ENCODE measurements around the gene CNNM3. TPM values are rescaled to one million over a fixed set of nuclear protein-coding genes. Genes with fewer than 3 reads are reported as not detected.
A peak's percentile ranks its signal among the peaks of the same experiment; 100 is the strongest.

The CNNM3 gene
- total RNA-seq, 4 donors from 2014 or later: 21.8 to 27.8 (median 22.9) TPM

- 89 to 91% methylated on average over 5 of the region's 5 CpGs for WGBS, 2 donors
These were observed 5.3 kb upstream of the CNNM3 start for GRCh38 chr2:96810783-96811192.

GRCh38 chr2:96811917-96812316, 4.2 kb upstream of the CNNM3 start:
- TF ChIP-seq POLR2A (IDR thresholded peaks at IDR 0.05): no peak
- no peak for TF ChIP-seq CTCF (IDR thresholded peaks at IDR 0.05)
- no peak for TF ChIP-seq EP300 (IDR thresholded peaks at IDR 0.05)
- peak in 1 of 2 donors; percentile 29 for DNase-seq (ENCODE audit: low spot score in 2 of 2)
- no peaks in the 10 kb centered on the region for H3K9me3 ChIP-seq
- H3K36me3 ChIP-seq: peaks cover 0 to 27% (median 0%) of the 10 kb centered on the region in 3 donors
- no peaks in the 10 kb centered on the region for H3K27me3 ChIP-seq
- H3K4me3 ChIP-seq: no peak overlapping the region
- H3K27ac ChIP-seq: no peak overlapping the region
- peaks cover 0 to 19% (median 5%) of the 10 kb centered on the region in 4 donors for H3K4me1 ChIP-seq
- WGBS, 2 donors: 24 to 32% methylated on average over 3 of the region's 3 CpGs

More at GRCh38 chr2:96810783-96811192, 5.3 kb upstream of the CNNM3 start:
- Histone ChIP-seq H3K4me1 (peaks cover 0 to 26% (median 8%) of the 10 kb centered on the region in 4 donors), H3K27ac (peak overlapping the region in 1 of 4 donors; percentile 4), H3K4me3 (no peak overlapping the region), H3K27me3 (no peaks in the 10 kb centered on the region), H3K36me3 (peaks cover 0 to 27% (median 0%) of the 10 kb centered on the region in 3 donors), H3K9me3 (no peaks in the 10 kb centered on the region)
- TF ChIP-seq EP300 (IDR thresholded peaks at IDR 0.05): no peak
- TF ChIP-seq POLR2A (IDR thresholded peaks at IDR 0.05): no peak
- no peak for TF ChIP-seq CTCF (IDR thresholded peaks at IDR 0.05)
- no peak for DNase-seq (ENCODE audit: low spot score in 2 of 2)

GRCh38 chr2:96813656-96814055, 2.4 kb upstream of the CNNM3 start:
- 91 to 92% methylated on average over 4 of the region's 4 CpGs for WGBS, 2 donors
- TF ChIP-seq CTCF (IDR thresholded peaks at IDR 0.05) (no peak), POLR2A (IDR thresholded peaks at IDR 0.05) (no peak), EP300 (IDR thresholded peaks at IDR 0.05) (no peak)
- no peak for DNase-seq (ENCODE audit: low spot score in 2 of 2)

GRCh38 chr2:96815326-96816126, 542 bp upstream of the CNNM3 start:
- Histone ChIP-seq H3K4me1 (peaks cover 0 to 49% (median 38%) of the 10 kb centered on the region in 4 donors), H3K4me3 (peak overlapping the region; percentile 57 to 89 (median 70)), H3K9me3 (no peaks in the 10 kb centered on the region), H3K27ac (peak overlapping the region; percentile 88 to 96 (median 94)), H3K36me3 (peaks cover 0 to 14% (median 0%) of the 10 kb centered on the region in 3 donors), H3K27me3 (no peaks in the 10 kb centered on the region)
- WGBS, 2 donors: 2% methylated on average over 37 to 42 of the region's 60 CpGs
- TF ChIP-seq EP300 (IDR thresholded peaks at IDR 0.05) (no peak), CTCF (IDR thresholded peaks at IDR 0.05) (peak in 1 of 5 experiments; percentile 8), POLR2A (IDR thresholded peaks at IDR 0.05) (no peak)
- DNase-seq (ENCODE audit: low spot score in 2 of 2): peak in 1 of 2 donors; percentile 27

More at GRCh38 chr2:96813656-96814055, 2.4 kb upstream of the CNNM3 start:
- H3K27ac ChIP-seq: no peak overlapping the region
- peaks cover 0 to 23% (median 0%) of the 10 kb centered on the region in 3 donors for H3K36me3 ChIP-seq
- H3K9me3 ChIP-seq: no peaks in the 10 kb centered on the region
- H3K4me1 ChIP-seq: peaks cover 0 to 36% (median 22%) of the 10 kb centered on the region in 4 donors
- no peak overlapping the region for H3K4me3 ChIP-seq
- H3K27me3 ChIP-seq: no peaks in the 10 kb centered on the region
